ENCODE measurements around the gene BSN.
A peak's percentile ranks its signal among the peaks of the same experiment; 100 is the strongest.

The BSN gene

GRCh38 chr3:49566312-49566711, 12.0 kb downstream of the BSN start:
- no peaks in the 10 kb centered on the region for H3K9me3 ChIP-seq (ENCODE audit: low read length)
- H3K79me2 ChIP-seq (ENCODE audit: insufficient read depth, low read length) = no peaks in the 10 kb centered on the region
- TF ChIP-seq CTCF (IDR thresholded peaks at IDR 0.05; ENCODE audit: low read length) (peak; percentile 37; the same call in 1 of the 2 replicates), EZH2 (IDR thresholded peaks at IDR 0.05; ENCODE audit: borderline replicate concordance, low read length) (no peak)

GRCh38 chr3:49567406-49567805, 13.1 kb downstream of the BSN start:
- Histone ChIP-seq H3K9ac (ENCODE audit: low read length) (no peak overlapping the region), H3K27ac (ENCODE audit: low read depth, low read length, poor library complexity, severe bottlenecking) (no peak overlapping the region), H3K9me3 (ENCODE audit: low read length) (no peaks in the 10 kb centered on the region), H4K20me1 (ENCODE audit: insufficient read depth, low read length) (no peaks in the 10 kb centered on the region), H3K4me1 (ENCODE audit: insufficient read depth, low read length, severe bottlenecking) (no peaks in the 10 kb centered on the region), H3K4me3 (ENCODE audit: low read depth, low read length, poor library complexity, severe bottlenecking) (no peak overlapping the region), H3K9me2 (ENCODE audit: low read depth, low read length) (no peaks in the 10 kb centered on the region), H3F3A (ENCODE audit: insufficient read depth, low read length) (no peaks in the 10 kb centered on the region), H2AFZ (ENCODE audit: low read length) (no peak overlapping the region), H3K36me3 (ENCODE audit: insufficient read depth, low read length) (no peaks in the 10 kb centered on the region), H3K79me2 (ENCODE audit: insufficient read depth, low read length) (no peaks in the 10 kb centered on the region), H3K4me2 (ENCODE audit: low read length) (no peak overlapping the region), H3K27me3 (ENCODE audit: insufficient read depth, low read length) (no peaks in the 10 kb centered on the region; the same call in 1 of the 2 replicates)
- TF ChIP-seq EZH2 (IDR thresholded peaks at IDR 0.05; ENCODE audit: borderline replicate concordance, low read length) (no peak), CTCF (IDR thresholded peaks at IDR 0.05; ENCODE audit: low read length) (no peak)

More at GRCh38 chr3:49566312-49566711, 12.0 kb downstream of the BSN start:
- Histone ChIP-seq H3K27ac (ENCODE audit: low read depth, low read length, poor library complexity, severe bottlenecking) (no peak overlapping the region), H3K4me1 (ENCODE audit: insufficient read depth, low read length, severe bottlenecking) (no peaks in the 10 kb centered on the region), H3K4me3 (ENCODE audit: low read depth, low read length, poor library complexity, severe bottlenecking) (no peak overlapping the region), H4K20me1 (ENCODE audit: insufficient read depth, low read length) (no peaks in the 10 kb centered on the region), H3K9ac (ENCODE audit: low read length) (no peak overlapping the region), H3K27me3 (ENCODE audit: insufficient read depth, low read length) (no peaks in the 10 kb centered on the region; the same call in 1 of the 2 replicates), H3K36me3 (ENCODE audit: insufficient read depth, low read length) (no peaks in the 10 kb centered on the region), H3K9me2 (ENCODE audit: low read depth, low read length) (no peaks in the 10 kb centered on the region), H3K4me2 (ENCODE audit: low read length) (no peak overlapping the region), H3F3A (ENCODE audit: insufficient read depth, low read length) (no peaks in the 10 kb centered on the region), H2AFZ (ENCODE audit: low read length) (no peak overlapping the region)

DNA sequence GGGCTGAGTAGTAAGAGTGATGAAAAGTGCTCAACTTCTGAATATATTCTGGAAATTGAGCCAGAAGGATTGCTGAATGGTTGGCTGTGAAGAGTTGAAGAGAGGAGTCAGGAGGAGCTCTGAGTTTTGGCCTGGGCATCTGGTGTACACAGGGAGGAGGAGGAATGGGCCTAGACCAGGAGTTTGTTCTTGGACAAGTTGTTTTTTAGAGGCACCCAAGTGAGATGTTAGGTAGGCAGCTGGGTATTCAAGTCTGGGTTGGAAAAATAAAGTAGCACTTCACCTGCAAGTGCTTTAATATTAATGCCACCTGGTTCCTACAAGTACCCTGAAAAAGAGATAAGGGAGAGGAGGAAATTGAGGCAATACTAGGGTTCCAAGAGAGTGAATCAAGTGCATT, 14.7 kb downstream of the BSN start:
- no peak overlapping the region for H3K4me2 ChIP-seq (ENCODE audit: low read length)
- no peak overlapping the region for H3K4me3 ChIP-seq (ENCODE audit: low read depth, low read length, poor library complexity, severe bottlenecking)
- TF ChIP-seq EZH2 (IDR thresholded peaks at IDR 0.05; ENCODE audit: borderline replicate concordance, low read length) = no peak
- no peak for TF ChIP-seq CTCF (IDR thresholded peaks at IDR 0.05; ENCODE audit: low read length)
- H3K36me3 ChIP-seq (ENCODE audit: insufficient read depth, low read length) = no peaks in the 10 kb centered on the region
- H3K79me2 ChIP-seq (ENCODE audit: insufficient read depth, low read length) = no peaks in the 10 kb centered on the region
- H2AFZ ChIP-seq (ENCODE audit: low read length) = no peak overlapping the region
- H3K9me3 ChIP-seq (ENCODE audit: low read length) = no peaks in the 10 kb centered on the region
- H3F3A ChIP-seq (ENCODE audit: insufficient read depth, low read length) = no peaks in the 10 kb centered on the region
- no peaks in the 10 kb centered on the region; the same call in 1 of the 2 replicates for H3K27me3 ChIP-seq (ENCODE audit: insufficient read depth, low read length)
- H3K4me1 ChIP-seq (ENCODE audit: insufficient read depth, low read length, severe bottlenecking) = no peaks in the 10 kb centered on the region
- H3K27ac ChIP-seq (ENCODE audit: low read depth, low read length, poor library complexity, severe bottlenecking) = no peak overlapping the region
- H3K9ac ChIP-seq (ENCODE audit: low read length) = no peak overlapping the region
- no peaks in the 10 kb centered on the region for H3K9me2 ChIP-seq (ENCODE audit: low read depth, low read length)
- no peaks in the 10 kb centered on the region for H4K20me1 ChIP-seq (ENCODE audit: insufficient read depth, low read length)

Measured in OCI-LY1 (cell line).